Activated CD4-positive, CD25-positive, alpha-beta regulatory T cell treated with anti-CD3 and anti-CD28 coated beads, Interleukin-2, amount 50 U/mL, for 24 hours (primary cell): ENCODE measurements around the gene B4GALT1.

Experiments
- ATAC-seq, 2 donors: fragments of 150-1000 bp; cut with Tn5 transposase; one replicate each; pipeline ENCODE4 v1.10.0; 2021; ENCODE audit warnings: mild to moderate bottlenecking in 1 of 2, moderate library complexity in 1 of 2

Gene B4GALT1, protein sequence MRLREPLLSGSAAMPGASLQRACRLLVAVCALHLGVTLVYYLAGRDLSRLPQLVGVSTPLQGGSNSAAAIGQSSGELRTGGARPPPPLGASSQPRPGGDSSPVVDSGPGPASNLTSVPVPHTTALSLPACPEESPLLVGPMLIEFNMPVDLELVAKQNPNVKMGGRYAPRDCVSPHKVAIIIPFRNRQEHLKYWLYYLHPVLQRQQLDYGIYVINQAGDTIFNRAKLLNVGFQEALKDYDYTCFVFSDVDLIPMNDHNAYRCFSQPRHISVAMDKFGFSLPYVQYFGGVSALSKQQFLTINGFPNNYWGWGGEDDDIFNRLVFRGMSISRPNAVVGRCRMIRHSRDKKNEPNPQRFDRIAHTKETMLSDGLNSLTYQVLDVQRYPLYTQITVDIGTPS

DNA sequence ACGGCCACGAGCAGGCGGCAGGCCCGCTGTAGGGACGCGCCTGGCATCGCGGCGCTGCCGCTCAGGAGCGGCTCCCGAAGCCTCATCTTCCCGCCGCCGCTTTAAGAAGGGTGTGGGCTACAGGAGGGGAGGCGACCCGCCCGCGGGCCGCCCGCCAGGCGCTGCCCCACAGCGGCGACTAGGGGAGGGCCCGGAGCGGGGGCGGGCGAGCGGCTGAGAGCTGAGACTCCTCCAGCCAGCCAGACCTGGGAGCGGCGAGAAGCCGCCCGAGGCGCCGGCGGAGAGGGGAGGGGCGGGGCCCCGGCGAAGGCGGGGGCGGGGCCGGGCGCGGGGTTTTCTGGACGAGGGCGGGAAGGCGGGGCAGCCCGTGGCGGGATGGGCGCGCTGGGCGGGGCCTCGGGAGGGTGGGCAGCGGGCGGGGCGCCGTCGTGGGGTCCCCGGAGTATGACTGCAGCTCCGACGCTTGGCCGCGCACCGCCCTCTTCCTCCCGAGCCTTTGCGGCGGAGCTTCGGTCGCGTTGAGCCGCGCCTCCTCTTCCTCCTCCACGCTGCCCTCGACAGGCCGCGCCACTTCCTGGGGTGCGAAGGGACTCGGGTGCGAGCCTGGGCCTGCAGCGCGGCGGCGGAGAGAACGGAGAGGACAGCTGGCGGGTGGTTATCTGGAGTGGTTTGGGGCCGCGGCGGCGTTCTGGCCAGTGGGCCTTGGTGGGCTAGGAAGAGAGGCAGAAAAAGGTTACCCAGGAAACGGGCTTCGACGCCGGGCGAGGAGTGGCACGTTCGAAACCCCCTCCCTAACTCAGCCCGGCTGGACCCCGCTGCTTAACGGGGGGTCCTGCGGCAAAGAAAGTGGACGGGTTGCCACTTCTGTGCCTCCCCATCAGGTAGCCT lies at the start of gene B4GALT1:
TSS of gene B4GALT1 (minus strand) at position 253 of the 888 bp plus-strand sequence. CDS start at position 86, 167 bp downstream.
- ATAC-seq, result peak; percentile 77 to 78

DNA sequence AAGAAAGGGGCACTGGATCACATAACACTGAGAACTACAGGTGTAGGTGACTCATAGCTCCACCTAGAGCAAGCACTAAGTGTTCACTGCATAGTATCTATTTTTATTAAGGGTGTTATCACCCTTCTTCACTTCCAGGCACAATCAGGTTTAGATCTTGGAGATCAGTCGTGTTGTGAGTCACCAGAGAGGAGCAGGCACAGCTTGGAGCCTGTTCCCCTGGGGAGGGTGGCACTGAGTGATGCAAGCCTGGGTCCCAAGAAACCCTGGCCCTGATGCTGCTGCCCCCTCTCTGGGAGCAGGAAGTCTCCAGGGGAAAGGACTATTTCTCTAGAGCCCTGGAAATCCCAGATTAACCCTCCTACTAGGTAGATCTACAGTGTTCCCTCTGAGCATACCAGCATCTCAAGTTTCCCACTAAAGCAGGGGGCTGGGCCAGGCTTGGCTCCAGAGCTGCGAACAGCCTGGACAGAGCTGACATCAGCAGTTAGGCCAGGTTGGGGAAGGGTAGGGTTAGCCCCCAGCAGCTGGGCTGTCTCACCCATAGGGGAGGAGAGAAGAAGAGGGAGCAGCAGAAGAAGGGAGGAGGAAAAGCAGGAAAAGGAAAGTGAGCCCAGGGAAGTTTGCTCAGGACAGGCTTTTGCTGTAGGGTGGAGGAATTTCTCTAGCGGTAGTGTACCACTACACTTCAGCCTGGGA lies 44.7 kb upstream of the B4GALT1 start:
- no peak for ATAC-seq

- ATAC-seq, result no peak
These were observed 43.0 kb upstream of the B4GALT1 start for GRCh38 chr9:33210006-33210715.

GRCh38 chr9:33209394-33209793 lies 42.3 kb upstream of the B4GALT1 start:
- ATAC-seq, result no peak

- ATAC-seq, result peak; percentile 65 to 69
These were observed 35.5 kb upstream of the B4GALT1 start for GRCh38 chr9:33202552-33203201.

DNA sequence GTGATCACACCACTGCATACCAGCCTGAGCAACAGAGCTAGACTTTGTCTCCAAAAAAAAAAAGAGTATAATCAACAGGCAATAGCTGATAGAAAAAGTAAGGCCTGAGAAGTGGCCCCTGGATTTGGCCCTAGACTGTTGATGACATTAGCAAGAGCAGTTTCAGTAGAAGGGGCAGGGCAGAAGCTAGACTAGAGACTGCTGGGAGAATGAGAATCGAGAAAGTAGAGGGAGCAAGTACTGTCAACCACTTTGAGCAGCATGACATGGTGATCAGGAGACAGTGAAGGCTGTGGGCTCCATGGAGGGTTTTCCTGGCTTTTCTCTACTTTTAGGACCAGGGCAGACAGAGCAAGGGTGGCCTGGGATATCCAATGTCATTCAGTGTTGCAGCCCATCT lies 34.9 kb upstream of the B4GALT1 start:
- no peak for ATAC-seq

GRCh38 chr9:33198165-33198564 lies 31.0 kb upstream of the B4GALT1 start:
- no peak for ATAC-seq

GRCh38 chr9:33197279-33198152 lies 30.4 kb upstream of the B4GALT1 start:
- ATAC-seq, result no peak

GRCh38 chr9:33196736-33197135 lies 29.6 kb upstream of the B4GALT1 start:
- no peak for ATAC-seq

- ATAC-seq, result no peak
These were observed 26.7 kb upstream of the B4GALT1 start for GRCh38 chr9:33193818-33194217.

DNA sequence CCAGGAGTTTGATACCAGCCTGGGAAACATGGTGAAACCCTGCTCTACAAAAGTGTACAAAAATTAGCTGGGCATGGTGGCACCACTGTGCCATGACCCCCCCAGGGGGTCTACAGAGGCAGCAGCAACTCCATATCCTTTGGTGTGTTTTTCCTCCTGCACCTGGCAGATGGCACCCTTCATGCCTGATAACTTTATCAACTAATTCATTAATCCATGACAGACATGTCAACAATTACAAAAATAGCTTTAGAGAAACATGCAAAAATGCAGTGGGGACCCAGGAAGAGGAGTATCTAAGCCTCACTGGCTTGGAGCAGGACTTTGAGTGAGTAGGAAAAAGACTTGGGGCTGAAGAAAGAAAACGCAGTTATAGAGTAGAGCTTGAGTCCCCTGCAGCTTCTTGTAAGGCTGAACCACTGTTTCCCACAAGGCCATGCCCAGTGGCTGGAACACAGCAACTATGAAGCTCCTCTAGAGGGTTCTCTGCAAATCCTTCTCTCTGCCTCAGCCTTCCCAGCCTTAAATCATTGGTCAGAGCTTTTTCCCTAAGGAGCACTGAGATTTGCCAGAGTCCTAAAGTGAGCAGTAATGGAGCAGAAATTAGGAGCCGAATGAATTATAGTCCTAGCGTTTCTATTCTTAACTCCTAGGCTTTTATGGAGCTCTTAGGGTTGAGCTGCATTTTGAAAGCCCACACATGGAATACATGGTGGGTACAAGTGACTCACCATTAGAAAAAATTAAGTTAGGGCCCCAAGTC lies 25.5 kb upstream of the B4GALT1 start:
- no peak for ATAC-seq

GRCh38 chr9:33190021-33190705 lies 23.0 kb upstream of the B4GALT1 start:
- no peak for ATAC-seq

DNA sequence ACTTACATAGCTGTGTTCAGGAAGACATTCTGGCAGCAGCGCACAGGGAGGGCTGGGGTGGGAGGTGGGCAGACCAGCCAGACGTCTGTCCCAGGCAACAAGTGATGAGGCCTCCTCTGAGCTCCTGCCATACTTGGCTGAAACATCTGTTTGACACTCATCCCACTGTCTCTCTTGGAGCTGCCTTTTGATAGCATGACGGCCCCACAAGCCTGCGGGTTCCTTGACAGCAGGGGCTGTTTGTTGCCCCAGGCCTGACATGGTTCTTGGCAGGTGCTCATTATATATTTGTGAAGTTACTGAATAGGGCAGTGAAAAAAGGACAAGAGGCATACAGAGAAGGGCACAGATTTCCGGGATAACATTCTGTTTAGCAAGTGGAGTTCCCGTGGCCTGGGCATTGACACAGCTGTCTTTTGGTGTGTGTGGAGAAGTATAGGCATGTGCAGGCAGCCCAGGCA lies 22.2 kb upstream of the B4GALT1 start:
- ATAC-seq, result no peak

DNA sequence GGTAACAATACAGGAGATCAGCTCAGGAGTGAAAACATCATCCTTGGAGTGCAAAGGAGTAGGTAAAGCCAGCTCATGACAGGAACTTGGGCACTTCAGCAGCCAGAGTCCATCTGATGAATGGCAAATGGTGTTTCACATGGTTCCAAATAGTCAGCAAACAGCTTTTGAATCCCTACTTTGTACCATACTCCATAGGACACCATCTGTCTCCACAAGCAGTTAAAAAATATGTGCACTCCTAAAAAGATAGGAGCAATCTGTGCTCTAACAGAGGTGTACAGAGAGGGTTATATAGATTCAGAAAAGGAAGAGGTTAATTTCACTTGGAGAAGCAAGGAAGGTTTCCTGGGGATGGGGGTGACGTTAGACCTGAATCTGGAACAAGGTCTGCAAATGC lies 21.6 kb upstream of the B4GALT1 start:
- ATAC-seq, result no peak

DNA sequence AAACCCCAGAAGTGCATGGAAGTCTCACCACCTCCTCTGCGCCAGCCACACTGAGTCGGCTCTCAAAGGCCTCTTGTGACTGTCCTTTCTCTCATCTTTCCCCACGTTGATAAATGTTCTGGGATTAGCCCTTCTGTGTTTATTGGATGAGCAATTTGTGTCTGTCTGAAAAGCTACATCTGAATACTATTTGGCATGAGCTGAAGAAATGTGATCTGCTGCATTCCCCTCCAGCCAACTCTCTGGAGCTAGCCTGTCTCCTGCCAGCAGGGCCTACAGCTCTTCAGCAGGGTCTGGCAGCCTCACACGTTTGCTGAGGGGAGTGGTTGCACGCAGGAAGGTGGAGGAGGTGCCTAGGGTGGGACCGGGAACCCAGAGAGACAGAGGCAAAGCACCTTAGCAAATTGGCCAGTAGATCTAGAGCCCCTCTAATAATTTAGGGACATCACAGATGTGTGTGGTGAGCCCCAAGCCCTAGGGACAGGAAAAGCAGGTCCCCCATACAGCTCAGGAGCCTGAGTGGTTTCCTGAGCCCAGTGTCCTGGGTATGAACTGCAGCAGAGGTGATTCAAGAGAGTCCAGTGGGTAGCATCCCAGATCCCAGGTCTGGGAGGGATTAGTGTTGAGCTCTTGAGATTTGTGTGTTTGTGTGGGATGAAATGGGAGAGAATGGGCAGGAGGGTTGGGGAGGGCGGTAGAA lies 20.5 kb upstream of the B4GALT1 start:
- ATAC-seq, result no peak

DNA sequence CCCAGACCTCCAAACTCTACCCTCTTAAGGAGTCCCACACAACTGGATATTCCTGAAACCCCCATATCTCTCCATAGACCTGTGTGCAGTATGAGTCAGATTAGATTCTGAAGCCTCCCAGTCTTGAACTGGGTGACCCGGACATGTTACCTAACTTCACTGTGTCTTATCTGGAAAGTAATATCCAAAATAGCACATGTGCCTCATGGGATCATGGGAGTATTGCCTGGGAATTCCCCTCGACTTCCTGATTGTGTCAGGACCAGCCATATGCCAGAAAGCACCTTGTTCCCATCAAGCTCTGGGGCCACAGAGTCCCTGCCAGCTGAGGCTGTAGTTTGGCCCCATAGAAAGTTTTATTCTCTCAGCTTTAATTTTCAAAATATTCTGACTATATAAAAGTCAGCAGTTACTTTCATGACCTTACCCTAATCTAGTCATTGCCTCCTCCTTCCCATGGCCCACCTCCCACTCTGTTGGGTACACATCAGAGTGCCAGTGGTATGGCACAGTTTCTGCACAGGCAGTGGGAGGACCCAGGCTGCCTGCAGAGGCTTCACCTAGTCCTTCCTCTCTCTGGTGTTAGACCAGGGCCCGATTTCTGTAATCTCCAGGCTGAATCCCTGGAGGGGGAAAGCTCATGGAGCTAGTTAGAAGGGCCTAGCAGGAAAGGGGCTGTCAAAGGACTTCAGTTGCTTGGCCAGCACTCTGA lies 19.5 kb upstream of the B4GALT1 start:
- no peak for ATAC-seq

DNA sequence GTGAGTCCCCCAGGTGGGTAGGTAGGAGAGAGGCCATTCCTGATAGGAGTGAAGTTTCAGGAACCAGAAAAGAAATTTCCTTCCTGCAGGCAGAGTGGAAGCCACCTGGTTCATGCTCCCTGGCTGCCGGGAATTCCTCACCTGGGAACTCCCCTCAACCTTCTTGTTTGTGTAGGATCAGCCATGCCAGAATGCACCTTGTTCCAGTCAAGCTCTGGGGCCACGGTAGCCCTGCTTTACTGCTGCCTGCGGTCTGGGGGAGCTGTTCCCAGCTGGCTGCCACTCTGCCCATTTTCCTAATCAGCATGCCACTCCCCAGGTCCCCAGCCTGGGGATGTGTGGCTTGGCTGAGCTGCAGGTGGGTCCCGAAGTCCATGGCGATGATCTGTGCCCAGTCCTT lies 18.7 kb upstream of the B4GALT1 start:
- ATAC-seq, result no peak

DNA sequence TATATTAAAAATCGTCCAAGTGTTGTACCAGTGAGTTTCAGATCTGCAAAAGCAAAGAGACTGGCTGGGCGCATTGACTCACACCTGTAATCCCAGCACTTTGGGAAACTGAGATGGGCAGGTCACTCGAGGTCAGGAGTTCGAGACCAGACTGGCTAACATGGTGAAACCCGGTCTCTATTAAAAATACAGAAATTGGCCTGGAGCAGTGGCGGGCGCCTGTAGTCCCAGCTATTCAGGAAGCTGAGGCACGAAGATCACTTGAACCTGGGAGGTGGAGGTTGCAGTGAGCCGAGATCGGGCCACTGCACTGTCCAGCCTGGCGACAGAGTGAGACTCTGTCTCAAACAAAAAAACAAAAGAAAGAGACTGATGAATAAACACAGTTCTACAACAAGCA lies 18.3 kb upstream of the B4GALT1 start:
- no peak for ATAC-seq
